PFSK-1 (cell line): ENCODE data around the gene SRSF2.
A peak's percentile ranks its signal among the peaks of the same experiment; 100 is the strongest.

ENCODE experiments used
- FOXP2 ChIP-seq: optimal IDR thresholded peaks from 2 replicates; pipeline ENCODE3; 2011; ENCODE audit warnings: borderline replicate concordance, control low read depth, inconsistent platforms; ENCODE audit not compliant: insufficient read depth; ENCODE audit errors: extremely low read length, extremely low read depth
- POLR2AphosphoS5 ChIP-seq: IDR thresholded peaks from 2 replicates; pipeline ENCODE4 v1.6.1; 2012; ENCODE audit warnings: low read depth, mild to moderate bottlenecking, control low read depth, low read length, moderate library complexity
- SIN3A ChIP-seq: IDR thresholded peaks from 2 replicates; pipeline ENCODE4 v1.6.1; 2012; ENCODE audit warnings: mild to moderate bottlenecking, low read length, moderate library complexity, borderline replicate concordance; ENCODE audit not compliant: insufficient read depth
- TAF1 ChIP-seq: IDR thresholded peaks from 2 replicates; pipeline ENCODE4 v1.6.1; 2012; ENCODE audit warnings: low read length, control low read depth, borderline replicate concordance; ENCODE audit not compliant: insufficient read depth
- TF ChIP-seq, protein P1 (sequence below), 2 experiments: IDR thresholded peaks; 2 replicates each; pipeline versions ENCODE4 v1.6.1 to v1.8.0; 2011 to 2012; ENCODE audit warnings: low read depth in 2 of 2, low read length in 2 of 2, control low read depth in 1 of 2, inconsistent platforms in 1 of 2, mild to moderate bottlenecking in 1 of 2, moderate library complexity in 1 of 2; ENCODE audit not compliant: insufficient read depth in 1 of 2

SRSF2 gene

GRCh38 chr17:76738468-76738850 is 1.3 kb upstream of the SRSF2 start:
- TF ChIP-seq, protein P1, sequence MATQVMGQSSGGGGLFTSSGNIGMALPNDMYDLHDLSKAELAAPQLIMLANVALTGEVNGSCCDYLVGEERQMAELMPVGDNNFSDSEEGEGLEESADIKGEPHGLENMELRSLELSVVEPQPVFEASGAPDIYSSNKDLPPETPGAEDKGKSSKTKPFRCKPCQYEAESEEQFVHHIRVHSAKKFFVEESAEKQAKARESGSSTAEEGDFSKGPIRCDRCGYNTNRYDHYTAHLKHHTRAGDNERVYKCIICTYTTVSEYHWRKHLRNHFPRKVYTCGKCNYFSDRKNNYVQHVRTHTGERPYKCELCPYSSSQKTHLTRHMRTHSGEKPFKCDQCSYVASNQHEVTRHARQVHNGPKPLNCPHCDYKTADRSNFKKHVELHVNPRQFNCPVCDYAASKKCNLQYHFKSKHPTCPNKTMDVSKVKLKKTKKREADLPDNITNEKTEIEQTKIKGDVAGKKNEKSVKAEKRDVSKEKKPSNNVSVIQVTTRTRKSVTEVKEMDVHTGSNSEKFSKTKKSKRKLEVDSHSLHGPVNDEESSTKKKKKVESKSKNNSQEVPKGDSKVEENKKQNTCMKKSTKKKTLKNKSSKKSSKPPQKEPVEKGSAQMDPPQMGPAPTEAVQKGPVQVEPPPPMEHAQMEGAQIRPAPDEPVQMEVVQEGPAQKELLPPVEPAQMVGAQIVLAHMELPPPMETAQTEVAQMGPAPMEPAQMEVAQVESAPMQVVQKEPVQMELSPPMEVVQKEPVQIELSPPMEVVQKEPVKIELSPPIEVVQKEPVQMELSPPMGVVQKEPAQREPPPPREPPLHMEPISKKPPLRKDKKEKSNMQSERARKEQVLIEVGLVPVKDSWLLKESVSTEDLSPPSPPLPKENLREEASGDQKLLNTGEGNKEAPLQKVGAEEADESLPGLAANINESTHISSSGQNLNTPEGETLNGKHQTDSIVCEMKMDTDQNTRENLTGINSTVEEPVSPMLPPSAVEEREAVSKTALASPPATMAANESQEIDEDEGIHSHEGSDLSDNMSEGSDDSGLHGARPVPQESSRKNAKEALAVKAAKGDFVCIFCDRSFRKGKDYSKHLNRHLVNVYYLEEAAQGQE (IDR thresholded peaks at IDR 0.05; ENCODE audit: insufficient read depth in 1 of 2, low read depth in 2 of 2, low read length in 2 of 2) = no peak
- TF ChIP-seq FOXP2 = no peak
- TF ChIP-seq TAF1 = no peak
- TF ChIP-seq POLR2AphosphoS5 = no peak
- no peak for TF ChIP-seq SIN3A

DNA sequence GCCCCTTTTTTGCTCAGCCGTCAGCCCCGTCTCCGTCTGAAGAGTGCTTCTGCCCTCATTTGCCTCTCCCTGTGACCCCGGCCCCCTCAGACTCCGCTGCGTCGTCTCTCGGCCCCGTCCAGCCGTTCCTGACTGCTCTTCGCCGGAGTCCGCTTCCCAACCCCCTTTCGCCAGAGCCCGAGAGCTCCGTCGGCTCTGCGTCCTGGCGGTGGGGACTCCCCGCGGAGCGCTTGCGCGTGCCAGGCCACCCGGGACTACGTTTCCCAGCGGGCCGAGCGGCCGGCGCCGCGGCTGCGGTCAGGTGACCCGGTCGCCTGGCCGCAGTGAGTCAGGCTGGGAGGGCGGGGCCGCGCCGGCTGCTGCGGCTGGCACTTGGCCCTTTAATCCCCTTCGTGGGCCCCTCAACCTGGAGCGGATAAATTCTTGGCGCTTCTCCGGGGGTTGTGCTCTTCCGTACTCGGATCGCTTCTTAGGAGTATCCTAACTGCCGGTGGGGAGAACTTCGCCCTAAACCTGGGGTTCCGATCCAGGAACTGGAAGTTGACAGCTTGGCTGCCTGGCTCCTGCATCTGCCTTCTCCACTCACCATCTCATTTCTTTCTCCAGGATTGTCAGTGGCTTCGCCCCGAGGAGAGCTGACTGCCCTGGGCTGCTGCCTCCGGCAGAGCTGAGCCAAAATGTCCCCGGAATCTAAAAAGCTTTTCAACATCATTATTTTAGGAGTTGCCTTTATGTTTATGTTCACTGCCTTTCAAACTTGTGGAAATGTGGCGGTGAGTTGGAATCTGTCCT is 741 bp upstream of the SRSF2 start, which contains the start of gene MFSD11:
TSS of gene MFSD11 (plus strand) at position 444 of the 792 bp plus-strand sequence. CDS start at position 678, 234 bp downstream.
- TF ChIP-seq POLR2AphosphoS5 (peak; percentile 81), SIN3A (peak; percentile 96; the same call in 1 of the 2 replicates), TAF1 (peak; percentile 38; the same call in 1 of the 2 replicates), FOXP2 (peak; percentile 49)
- TF ChIP-seq, protein P1 (IDR thresholded peaks at IDR 0.05; ENCODE audit: insufficient read depth in 1 of 2, low read depth in 2 of 2, low read length in 2 of 2) = 0 out of 4 replicates have a peak, but pooled peaks of 1 of the 2 experiments have one; percentile 24

DNA sequence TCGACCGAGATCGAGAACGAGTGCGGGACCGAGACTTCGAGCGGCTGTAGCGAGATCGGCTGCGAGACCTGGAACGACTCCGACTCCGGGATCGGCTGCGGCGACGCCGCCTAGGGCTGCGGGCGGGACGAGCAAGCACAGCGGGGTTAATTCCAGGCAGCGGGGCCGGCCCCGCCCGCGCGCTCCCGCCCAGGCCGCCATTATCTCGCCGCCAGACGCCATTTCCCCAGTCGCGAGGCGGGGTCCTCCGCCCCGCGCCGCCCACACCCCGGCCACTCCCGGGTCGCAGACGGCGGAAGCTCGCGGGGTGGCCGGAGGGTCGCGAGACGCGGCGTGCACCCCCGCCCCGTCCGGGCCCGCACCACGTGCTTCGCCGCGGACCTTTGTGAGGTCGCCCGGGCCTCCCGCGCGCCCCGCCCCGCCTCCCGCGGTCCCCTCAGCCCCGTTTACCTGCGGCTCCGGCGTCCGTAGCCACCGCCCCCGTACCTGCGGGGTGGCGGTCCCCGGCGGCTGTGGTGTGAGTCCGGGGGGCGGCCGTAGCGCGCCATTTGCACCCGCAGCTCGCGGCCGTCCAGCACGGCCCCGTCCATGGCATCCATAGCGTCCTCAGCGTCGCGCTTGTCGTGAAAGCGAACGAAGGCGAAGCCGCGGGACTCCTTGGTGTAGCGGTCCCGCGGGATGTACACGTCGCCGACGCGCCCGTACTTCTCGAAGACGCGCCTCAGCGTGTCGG is 616 bp downstream of the SRSF2 start:
- no peak for TF ChIP-seq TAF1
- TF ChIP-seq SIN3A = peak; percentile 58; the same call in 1 of the 2 replicates

GRCh38 chr17:76735586-76736348 is 1.4 kb downstream of the SRSF2 start:
- TF ChIP-seq TAF1 (no peak), POLR2AphosphoS5 (no peak), SIN3A (peak; percentile 18; the same call in 1 of the 2 replicates), FOXP2 (no peak)
- TF ChIP-seq, protein P1 (IDR thresholded peaks at IDR 0.05; ENCODE audit: insufficient read depth in 1 of 2, low read depth in 2 of 2, low read length in 2 of 2) = no peak

DNA sequence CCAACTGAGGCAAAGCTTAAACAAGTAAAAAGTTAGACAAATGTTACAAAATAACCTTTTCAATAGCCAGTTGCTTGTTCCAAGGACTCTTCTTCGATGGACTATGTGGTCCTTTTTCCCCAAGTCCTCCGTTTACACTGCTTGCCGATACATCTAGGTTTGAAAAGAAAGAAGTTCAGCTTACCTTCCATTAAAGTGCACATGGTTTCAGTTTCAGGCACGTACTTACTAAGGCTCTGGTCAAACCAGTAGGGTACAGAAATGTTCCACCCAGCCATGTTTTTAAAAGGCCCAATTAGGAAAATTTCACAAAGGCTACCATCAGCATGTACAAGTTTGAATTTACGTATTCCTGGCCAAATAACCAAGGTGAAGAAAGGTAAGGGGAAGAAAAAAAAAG is 2.1 kb downstream of the SRSF2 start:
- TF ChIP-seq, protein P1 (IDR thresholded peaks at IDR 0.05; ENCODE audit: insufficient read depth in 1 of 2, low read depth in 2 of 2, low read length in 2 of 2) = no peak
- no peak for TF ChIP-seq TAF1
- TF ChIP-seq SIN3A = no peak
- no peak; the same call in 1 of the 2 replicates for TF ChIP-seq POLR2AphosphoS5
- TF ChIP-seq FOXP2 = no peak
